22Rv1 (cell line): ENCODE data around the gene CISH.
A peak's percentile ranks its signal among the peaks of the same experiment; 100 is the strongest.

Source experiments
- CTCF ChIP-seq: fragments of 450-650 bp; IDR thresholded peaks from 2 replicates; pipeline ENCODE4 v1.5.1; 2017; ENCODE audit warnings: mild to moderate bottlenecking
- ZFX ChIP-seq: fragments of 450-650 bp; IDR thresholded peaks from 2 replicates; pipeline ENCODE4 v1.6.1; 2017; ENCODE audit warnings: antibody characterized with exemption, borderline replicate concordance

- TF ChIP-seq CTCF (peak; percentile 37; the same call in 1 of the 2 replicates), ZFX (no peak)
Observed at GRCh38 chr3:50652709-50653108, 41.1 kb upstream of the CISH start.
